Prostate gland (tissue), 2 donors: ENCODE data around the gene ABCA13. TPM values are rescaled to one million over a fixed set of nuclear protein-coding genes. Genes with fewer than 3 reads are reported as not detected.

Experiments used
- DNase-seq: peaks from one replicate; pipeline ENCODE4 v3.0.0-alpha.2; 2019; ENCODE audit warnings: low spot score
- H3K27ac ChIP-seq, 2 donors: fragments of 200-600 bp; sonication (generic); 2 replicates each; pipeline ENCODE4 v1.5.1; 2017 to 2019
- H3K27me3 ChIP-seq: fragments of 200-600 bp; sonication (generic); replicated peaks from 2 replicates; pipeline ENCODE4 v1.5.1; 2019; ENCODE audit not compliant: insufficient read depth
- H3K36me3 ChIP-seq, 2 donors: fragments of 200-600 bp; sonication (generic); 1 replicate in 1 of 2; 2 replicates in 1 of 2; pipeline versions ENCODE4 v1.5.1 to v1.8.1; 2017 to 2019
- H3K4me1 ChIP-seq: fragments of 200-600 bp; sonication (generic); replicated peaks from 2 replicates; pipeline ENCODE4 v1.5.1; 2019
- H3K4me3 ChIP-seq, 2 donors: fragments of 200-600 bp; sonication (generic); 2 replicates each; pipeline ENCODE4 v1.5.1; 2017 to 2019
- H3K9me3 ChIP-seq: fragments of 200-600 bp; sonication (generic); 2 replicates; pipeline ENCODE4 v1.5.1; 2017
- CTCF ChIP-seq, 4 experiments: fragments of 200-600 bp in 2 of 4; fragments of 450-650 bp in 2 of 4; sonication (generic) in 2 of 4; IDR thresholded peaks; 1 replicate in 3 of 4; 2 replicates in 1 of 4; pipeline ENCODE4 v1.5.1; 2016 to 2019; ENCODE audit warnings: antibody characterized with exemption in 4 of 4, mild to moderate bottlenecking in 2 of 4, moderate library complexity in 2 of 4
- POLR2A ChIP-seq: fragments of 450-650 bp; IDR thresholded peaks from one replicate; pipeline ENCODE4 v1.6.1; 2016; ENCODE audit warnings: antibody characterized with exemption, mild to moderate bottlenecking
- POLR2AphosphoS5 ChIP-seq: sonication (generic); formaldehyde crosslinking; IDR thresholded peaks from one replicate; pipeline ENCODE4 v1.6.1; 2017; ENCODE audit warnings: antibody characterized with exemption
- WGBS: methylation state at CpG from one replicate; pipeline ENCODE4 v1.1.5; 2018; 5-methylcytosine and 5-hydroxymethylcytosine counted together
- intact Hi-C: fragments of 100-400 bp; cut with DNase I; formaldehyde crosslinking; loops from one replicate; pipeline ENCODE4 v1.14.2; 2022
- total RNA-seq, 2 donors: library from RNA; depleted of rRNA; stranded (reverse); fragments of >200 nt; gene quantifications; one replicate each; pipeline ENCODE4 v1.1.0, GENCODE V29; 2016

The ABCA13 gene
- total RNA-seq, 2 donors from 2014 or later = 0.14 to 3.5 TPM

- Histone ChIP-seq H3K36me3 (no peaks in the 10 kb centered on the region), H3K4me1 (no peaks in the 10 kb centered on the region), H3K4me3 (no peak overlapping the region), H3K9me3 (no peaks in the 10 kb centered on the region), H3K27me3 (no peaks in the 10 kb centered on the region), H3K27ac (no peak overlapping the region)
- intact Hi-C loops = no loop called here
- WGBS = 87% methylated on average over 4 of the region's 4 CpGs
- no peak for TF ChIP-seq POLR2A
- no peak for TF ChIP-seq POLR2AphosphoS5
- no peak for TF ChIP-seq CTCF (IDR thresholded peaks at IDR 0.05)
- DNase-seq = no peak
Observed at GRCh38 chr7:48388911-48389310, 217.7 kb downstream of the ABCA13 start.

- Histone ChIP-seq H3K27me3 (no peaks in the 10 kb centered on the region), H3K4me1 (no peaks in the 10 kb centered on the region), H3K27ac (no peak overlapping the region), H3K36me3 (no peaks in the 10 kb centered on the region), H3K9me3 (no peaks in the 10 kb centered on the region), H3K4me3 (no peak overlapping the region)
- whole genome bisulfite sequencing = 33% methylated on average over 2 of the region's 2 CpGs
- DNase-seq = no peak
- intact Hi-C loops = no loop called here
- TF ChIP-seq POLR2A = no peak
- no peak for TF ChIP-seq POLR2AphosphoS5
- TF ChIP-seq CTCF (IDR thresholded peaks at IDR 0.05) = no peak
Observed at GRCh38 chr7:48389977-48390376, 218.7 kb downstream of the ABCA13 start.

GRCh38 chr7:48390388-48391327 is 219.4 kb downstream of the ABCA13 start:
- 65% methylated on average over 6 of the region's 6 CpGs for WGBS
- H3K4me1 ChIP-seq = no peaks in the 10 kb centered on the region
- no peaks in the 10 kb centered on the region for H3K27me3 ChIP-seq
- no peaks in the 10 kb centered on the region for H3K36me3 ChIP-seq
- H3K27ac ChIP-seq = no peak overlapping the region
- no peaks in the 10 kb centered on the region for H3K9me3 ChIP-seq
- no peak for TF ChIP-seq CTCF (IDR thresholded peaks at IDR 0.05)
- TF ChIP-seq POLR2AphosphoS5 = no peak
- no peak for TF ChIP-seq POLR2A
- DNase-seq = no peak
- H3K4me3 ChIP-seq = no peak overlapping the region
- intact Hi-C loops = no loop called here

- intact Hi-C loops = no loop called here
- TF ChIP-seq POLR2A (no peak), POLR2AphosphoS5 (no peak)
Observed at GRCh38 chr7:48398191-48398590, 226.9 kb downstream of the ABCA13 start.

GRCh38 chr7:48402721-48403120 is 231.5 kb downstream of the ABCA13 start:
- H3K9me3 ChIP-seq = no peaks in the 10 kb centered on the region
- TF ChIP-seq POLR2A (no peak), CTCF (IDR thresholded peaks at IDR 0.05) (no peak), POLR2AphosphoS5 (no peak)
- DNase-seq = no peak

More at GRCh38 chr7:48398191-48398590, 226.9 kb downstream of the ABCA13 start:
- Histone ChIP-seq H3K36me3 (no peaks in the 10 kb centered on the region), H3K27me3 (no peaks in the 10 kb centered on the region), H3K4me3 (no peak overlapping the region), H3K9me3 (no peaks in the 10 kb centered on the region), H3K27ac (no peak overlapping the region), H3K4me1 (no peaks in the 10 kb centered on the region)
- 91% methylated on average over 2 of the region's 2 CpGs for WGBS
- DNase-seq = no peak

More at GRCh38 chr7:48402721-48403120, 231.5 kb downstream of the ABCA13 start:
- H3K4me3 ChIP-seq = no peak overlapping the region
- H3K27ac ChIP-seq = no peak overlapping the region
- H3K4me1 ChIP-seq = no peaks in the 10 kb centered on the region
- intact Hi-C loops = no loop called here
- H3K36me3 ChIP-seq = no peaks in the 10 kb centered on the region
- WGBS = 78% methylated on average over 1 of the region's 1 CpG
- no peaks in the 10 kb centered on the region for H3K27me3 ChIP-seq
